ENCODE data around the gene KCTD19. TPM values are rescaled to one million over a fixed set of nuclear protein-coding genes. Genes with fewer than 3 reads are reported as not detected.

KCTD19 gene
- total RNA-seq, 1 experiment from 2014 or later = 1.1 TPM

DNA sequence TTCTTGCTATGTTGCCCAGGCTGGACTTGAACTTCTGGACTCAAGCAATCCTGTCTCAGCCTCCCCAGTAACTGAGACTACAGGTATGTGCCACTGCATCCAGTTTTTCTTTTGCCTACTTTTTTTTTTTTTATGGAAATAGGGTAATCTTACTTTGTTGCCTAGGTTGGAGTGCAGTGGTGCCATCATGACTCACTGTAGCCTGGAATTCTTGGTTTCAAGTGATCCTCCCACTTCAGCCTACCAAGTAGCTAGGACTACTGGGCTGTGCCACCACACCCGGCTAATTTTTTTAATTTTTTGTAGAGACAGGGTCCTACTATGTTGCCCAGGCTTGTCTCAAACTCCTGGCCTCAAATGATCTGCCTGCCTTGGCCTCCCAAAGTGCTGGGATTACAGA is 10.1 kb upstream of the KCTD19 start (continued):
- no peak for TF ChIP-seq SP1 (CRISPR knock-in tag; conservative IDR thresholded peaks at IDR 0.05)
- TF ChIP-seq, protein P1, sequence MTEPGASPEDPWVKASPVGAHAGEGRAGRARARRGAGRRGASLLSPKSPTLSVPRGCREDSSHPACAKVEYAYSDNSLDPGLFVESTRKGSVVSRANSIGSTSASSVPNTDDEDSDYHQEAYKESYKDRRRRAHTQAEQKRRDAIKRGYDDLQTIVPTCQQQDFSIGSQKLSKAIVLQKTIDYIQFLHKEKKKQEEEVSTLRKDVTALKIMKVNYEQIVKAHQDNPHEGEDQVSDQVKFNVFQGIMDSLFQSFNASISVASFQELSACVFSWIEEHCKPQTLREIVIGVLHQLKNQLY (CRISPR knock-in tag; IDR thresholded peaks at IDR 0.05) = no peak
- TF ChIP-seq SMAD3 (CRISPR knock-in tag; IDR thresholded peaks at IDR 0.05; ENCODE audit: borderline replicate concordance) = no peak
- no peak for TF ChIP-seq ZNF423 (CRISPR knock-in tag; IDR thresholded peaks at IDR 0.05)

DNA sequence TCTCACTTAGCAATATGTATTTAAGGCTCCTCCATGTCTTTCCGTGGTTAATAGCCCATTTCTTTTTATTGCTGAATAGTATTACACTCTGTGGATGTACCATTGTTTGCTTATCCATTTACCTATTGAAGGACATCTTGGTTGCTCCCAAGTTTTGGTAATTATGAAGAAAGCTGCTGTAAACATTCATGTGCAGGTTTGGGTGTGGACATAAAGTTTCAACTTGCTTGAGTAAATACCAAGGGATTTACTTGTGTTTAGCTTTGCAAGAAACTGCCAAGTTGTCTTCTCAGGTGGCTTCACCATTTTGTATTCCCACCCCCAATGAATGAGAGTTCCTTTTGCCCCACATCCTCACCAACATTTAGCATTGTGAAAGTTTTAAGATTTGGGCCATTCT is 9.6 kb upstream of the KCTD19 start:
- Mint-ChIP-seq H3K9me3 (peaks cover 20% of the 10 kb centered on the region), H3K27me3 (ENCODE audit: low read depth) (peaks cover 18% of the 10 kb centered on the region)
- POLR2A ChIA-PET = no interaction called here

DNA sequence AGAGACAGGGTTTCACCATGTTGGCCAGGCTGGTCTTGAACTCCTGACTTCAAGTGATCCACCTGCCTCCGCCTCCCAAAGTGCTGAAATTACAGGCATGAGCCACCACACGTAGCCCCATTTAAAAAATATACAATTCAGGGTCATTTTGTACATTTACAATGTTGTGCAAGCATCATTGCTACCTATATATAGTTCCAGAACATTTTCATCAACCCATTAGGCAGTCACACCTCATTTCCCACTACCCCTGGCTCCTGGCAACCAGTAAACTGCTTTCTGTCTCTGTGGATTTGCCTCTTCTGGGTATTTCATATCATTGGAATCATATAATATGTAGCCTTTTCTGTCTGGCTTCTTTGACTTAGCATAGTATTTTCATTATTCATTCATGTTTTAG is 6.8 kb upstream of the KCTD19 start:
- ChIA-PET CTCF (interaction anchor here (1.4 kb wide), 1 partner anchor 48 kb away, joined by 4 read pairs; no protein-coding TSS in a partner anchor), POLR2A (no interaction called here)
- H3K9me3 Mint-ChIP-seq = peaks cover 23% of the 10 kb centered on the region
- no peak overlapping the region for H3K4me3 Mint-ChIP-seq
- peaks cover 16% of the 10 kb centered on the region for H3K36me3 Mint-ChIP-seq
- H3K27ac Mint-ChIP-seq = no peak overlapping the region
- ATAC-seq (no peak), DNase-seq (ENCODE audit: low spot score) (no peak)
- H3K27me3 Mint-ChIP-seq (ENCODE audit: low read depth) = peaks cover 22% of the 10 kb centered on the region
- no peaks in the 10 kb centered on the region for H3K4me1 Mint-ChIP-seq
- no peak for TF ChIP-seq ZNF138 (CRISPR knock-in tag; conservative IDR thresholded peaks at IDR 0.05)
- TF ChIP-seq GABPB1 (CRISPR knock-in tag; IDR thresholded peaks at IDR 0.05) = no peak
- no peak for TF ChIP-seq TP53 (CRISPR knock-in tag; IDR thresholded peaks at IDR 0.05)
- TF ChIP-seq PRRX2 (CRISPR knock-in tag; IDR thresholded peaks at IDR 0.05) = no peak
- TF ChIP-seq ZNF219 (CRISPR knock-in tag; IDR thresholded peaks at IDR 0.05; ENCODE audit: borderline replicate concordance) = no peak
- TF ChIP-seq NR3C1 (CRISPR knock-in tag; conservative IDR thresholded peaks at IDR 0.05; ENCODE audit: low read depth) = no peak
- TF ChIP-seq, protein P2, sequence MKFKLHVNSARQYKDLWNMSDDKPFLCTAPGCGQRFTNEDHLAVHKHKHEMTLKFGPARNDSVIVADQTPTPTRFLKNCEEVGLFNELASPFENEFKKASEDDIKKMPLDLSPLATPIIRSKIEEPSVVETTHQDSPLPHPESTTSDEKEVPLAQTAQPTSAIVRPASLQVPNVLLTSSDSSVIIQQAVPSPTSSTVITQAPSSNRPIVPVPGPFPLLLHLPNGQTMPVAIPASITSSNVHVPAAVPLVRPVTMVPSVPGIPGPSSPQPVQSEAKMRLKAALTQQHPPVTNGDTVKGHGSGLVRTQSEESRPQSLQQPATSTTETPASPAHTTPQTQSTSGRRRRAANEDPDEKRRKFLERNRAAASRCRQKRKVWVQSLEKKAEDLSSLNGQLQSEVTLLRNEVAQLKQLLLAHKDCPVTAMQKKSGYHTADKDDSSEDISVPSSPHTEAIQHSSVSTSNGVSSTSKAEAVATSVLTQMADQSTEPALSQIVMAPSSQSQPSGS (CRISPR knock-in tag; IDR thresholded peaks at IDR 0.05; ENCODE audit: borderline replicate concordance, low read depth) = no peak
- TF ChIP-seq CBFB (CRISPR knock-in tag; IDR thresholded peaks at IDR 0.05; ENCODE audit: low read depth) = no peak
- no peak for TF ChIP-seq SP1 (CRISPR knock-in tag; conservative IDR thresholded peaks at IDR 0.05)
- no peak for TF ChIP-seq MXD4 (CRISPR knock-in tag; IDR thresholded peaks at IDR 0.05; ENCODE audit: borderline replicate concordance)
- no peak for TF ChIP-seq NFYB (CRISPR knock-in tag; conservative IDR thresholded peaks at IDR 0.05; ENCODE audit: low read depth)
- TF ChIP-seq EMX1 (CRISPR knock-in tag; IDR thresholded peaks at IDR 0.05) = no peak
- no peak for TF ChIP-seq NR1H2 (CRISPR knock-in tag; IDR thresholded peaks at IDR 0.05)
- TF ChIP-seq, protein P3, sequence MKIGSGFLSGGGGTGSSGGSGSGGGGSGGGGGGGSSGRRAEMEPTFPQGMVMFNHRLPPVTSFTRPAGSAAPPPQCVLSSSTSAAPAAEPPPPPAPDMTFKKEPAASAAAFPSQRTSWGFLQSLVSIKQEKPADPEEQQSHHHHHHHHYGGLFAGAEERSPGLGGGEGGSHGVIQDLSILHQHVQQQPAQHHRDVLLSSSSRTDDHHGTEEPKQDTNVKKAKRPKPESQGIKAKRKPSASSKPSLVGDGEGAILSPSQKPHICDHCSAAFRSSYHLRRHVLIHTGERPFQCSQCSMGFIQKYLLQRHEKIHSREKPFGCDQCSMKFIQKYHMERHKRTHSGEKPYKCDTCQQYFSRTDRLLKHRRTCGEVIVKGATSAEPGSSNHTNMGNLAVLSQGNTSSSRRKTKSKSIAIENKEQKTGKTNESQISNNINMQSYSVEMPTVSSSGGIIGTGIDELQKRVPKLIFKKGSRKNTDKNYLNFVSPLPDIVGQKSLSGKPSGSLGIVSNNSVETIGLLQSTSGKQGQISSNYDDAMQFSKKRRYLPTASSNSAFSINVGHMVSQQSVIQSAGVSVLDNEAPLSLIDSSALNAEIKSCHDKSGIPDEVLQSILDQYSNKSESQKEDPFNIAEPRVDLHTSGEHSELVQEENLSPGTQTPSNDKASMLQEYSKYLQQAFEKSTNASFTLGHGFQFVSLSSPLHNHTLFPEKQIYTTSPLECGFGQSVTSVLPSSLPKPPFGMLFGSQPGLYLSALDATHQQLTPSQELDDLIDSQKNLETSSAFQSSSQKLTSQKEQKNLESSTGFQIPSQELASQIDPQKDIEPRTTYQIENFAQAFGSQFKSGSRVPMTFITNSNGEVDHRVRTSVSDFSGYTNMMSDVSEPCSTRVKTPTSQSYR (CRISPR knock-in tag; IDR thresholded peaks at IDR 0.05) = no peak
- TF ChIP-seq FOXK1 (CRISPR knock-in tag; IDR thresholded peaks at IDR 0.05) = no peak
- no peak for TF ChIP-seq OVOL2 (CRISPR knock-in tag; IDR thresholded peaks at IDR 0.05; ENCODE audit: borderline replicate concordance)
- TF ChIP-seq MYBL2 (CRISPR knock-in tag; IDR thresholded peaks at IDR 0.05) = no peak

More for the DNA sequence above, 9.6 kb upstream of the KCTD19 start:
- Mint-ChIP-seq H3K27ac (no peak overlapping the region), H3K36me3 (peaks cover 16% of the 10 kb centered on the region), H3K4me3 (no peak overlapping the region), H3K4me1 (no peaks in the 10 kb centered on the region)
- CTCF ChIA-PET = no interaction called here
- TF ChIP-seq, protein P4, sequence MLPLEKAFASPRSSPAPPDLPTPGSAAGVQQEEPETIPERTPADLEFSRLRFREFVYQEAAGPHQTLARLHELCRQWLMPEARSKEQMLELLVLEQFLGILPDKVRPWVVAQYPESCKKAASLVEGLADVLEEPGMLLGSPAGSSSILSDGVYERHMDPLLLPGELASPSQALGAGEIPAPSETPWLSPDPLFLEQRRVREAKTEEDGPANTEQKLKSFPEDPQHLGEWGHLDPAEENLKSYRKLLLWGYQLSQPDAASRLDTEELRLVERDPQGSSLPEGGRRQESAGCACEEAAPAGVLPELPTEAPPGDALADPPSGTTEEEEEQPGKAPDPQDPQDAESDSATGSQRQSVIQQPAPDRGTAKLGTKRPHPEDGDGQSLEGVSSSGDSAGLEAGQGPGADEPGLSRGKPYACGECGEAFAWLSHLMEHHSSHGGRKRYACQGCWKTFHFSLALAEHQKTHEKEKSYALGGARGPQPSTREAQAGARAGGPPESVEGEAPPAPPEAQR (CRISPR knock-in tag; IDR thresholded peaks at IDR 0.05) = no peak
- TF ChIP-seq, protein P5, sequence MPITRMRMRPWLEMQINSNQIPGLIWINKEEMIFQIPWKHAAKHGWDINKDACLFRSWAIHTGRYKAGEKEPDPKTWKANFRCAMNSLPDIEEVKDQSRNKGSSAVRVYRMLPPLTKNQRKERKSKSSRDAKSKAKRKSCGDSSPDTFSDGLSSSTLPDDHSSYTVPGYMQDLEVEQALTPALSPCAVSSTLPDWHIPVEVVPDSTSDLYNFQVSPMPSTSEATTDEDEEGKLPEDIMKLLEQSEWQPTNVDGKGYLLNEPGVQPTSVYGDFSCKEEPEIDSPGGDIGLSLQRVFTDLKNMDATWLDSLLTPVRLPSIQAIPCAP (CRISPR knock-in tag; IDR thresholded peaks at IDR 0.05) = no peak
- TF ChIP-seq ZNF416 (CRISPR knock-in tag; IDR thresholded peaks at IDR 0.05) = no peak
- TF ChIP-seq ATF1 (CRISPR knock-in tag; IDR thresholded peaks at IDR 0.05) = no peak
- TF ChIP-seq MYBL2 (CRISPR knock-in tag; IDR thresholded peaks at IDR 0.05) = no peak
- TF ChIP-seq, protein P6, sequence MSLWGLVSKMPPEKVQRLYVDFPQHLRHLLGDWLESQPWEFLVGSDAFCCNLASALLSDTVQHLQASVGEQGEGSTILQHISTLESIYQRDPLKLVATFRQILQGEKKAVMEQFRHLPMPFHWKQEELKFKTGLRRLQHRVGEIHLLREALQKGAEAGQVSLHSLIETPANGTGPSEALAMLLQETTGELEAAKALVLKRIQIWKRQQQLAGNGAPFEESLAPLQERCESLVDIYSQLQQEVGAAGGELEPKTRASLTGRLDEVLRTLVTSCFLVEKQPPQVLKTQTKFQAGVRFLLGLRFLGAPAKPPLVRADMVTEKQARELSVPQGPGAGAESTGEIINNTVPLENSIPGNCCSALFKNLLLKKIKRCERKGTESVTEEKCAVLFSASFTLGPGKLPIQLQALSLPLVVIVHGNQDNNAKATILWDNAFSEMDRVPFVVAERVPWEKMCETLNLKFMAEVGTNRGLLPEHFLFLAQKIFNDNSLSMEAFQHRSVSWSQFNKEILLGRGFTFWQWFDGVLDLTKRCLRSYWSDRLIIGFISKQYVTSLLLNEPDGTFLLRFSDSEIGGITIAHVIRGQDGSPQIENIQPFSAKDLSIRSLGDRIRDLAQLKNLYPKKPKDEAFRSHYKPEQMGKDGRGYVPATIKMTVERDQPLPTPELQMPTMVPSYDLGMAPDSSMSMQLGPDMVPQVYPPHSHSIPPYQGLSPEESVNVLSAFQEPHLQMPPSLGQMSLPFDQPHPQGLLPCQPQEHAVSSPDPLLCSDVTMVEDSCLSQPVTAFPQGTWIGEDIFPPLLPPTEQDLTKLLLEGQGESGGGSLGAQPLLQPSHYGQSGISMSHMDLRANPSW (CRISPR knock-in tag; conservative IDR thresholded peaks at IDR 0.05; ENCODE audit: low read depth) = no peak
- TF ChIP-seq NR2C2 (CRISPR knock-in tag; IDR thresholded peaks at IDR 0.05) = no peak
- no peak for ATAC-seq
- no peak for DNase-seq (ENCODE audit: low spot score)

Data from WTC11 (cell line).